Left lung (tissue), 10 donors: ENCODE data around the gene YTHDF1. TPM values are rescaled to one million over a fixed set of nuclear protein-coding genes. Genes with fewer than 3 reads are reported as not detected.

ENCODE experiments used
- ATAC-seq: fragments of 200-7000 bp; cut with Tn5 transposase; one replicate; pipeline ENCODE4 v1.9.1; 2020; ENCODE audit warnings: moderate library complexity
- DNase-seq, 4 donors: peaks; one replicate each; pipeline ENCODE4 v3.0.0-alpha.2; 2013 to 2020
- H3K27ac ChIP-seq, 2 donors: fragments of 200-600 bp; sonication (generic) in 1 of 2; one replicate each; pipeline versions ENCODE4 v1.5.0 to v1.8.0; 2020 to 2021
- H3K27me3 ChIP-seq, 2 donors: fragments of 200-600 bp; sonication (generic) in 1 of 2; one replicate each; pipeline versions ENCODE4 v1.5.0 to v1.8.0; 2020 to 2021
- H3K36me3 ChIP-seq, 2 donors: fragments of 200-600 bp; sonication (generic) in 1 of 2; one replicate each; pipeline versions ENCODE4 v1.5.0 to v1.8.0; 2020 to 2021
- H3K4me1 ChIP-seq, 2 donors: fragments of 200-600 bp; one replicate each; pipeline ENCODE4 v1.8.0; 2021
- H3K4me3 ChIP-seq, 2 donors: fragments of 200-600 bp; sonication (generic) in 1 of 2; one replicate each; pipeline versions ENCODE4 v1.5.0 to v1.8.0; 2020 to 2021; ENCODE audit warnings: mild to moderate bottlenecking in 1 of 2
- H3K9me3 ChIP-seq, 2 donors: fragments of 200-600 bp; sonication (generic) in 1 of 2; one replicate each; pipeline versions ENCODE4 v1.5.0 to v1.8.0; 2020 to 2021
- intact Hi-C, 2 donors: fragments of 100-400 bp; cut with DNase I; formaldehyde crosslinking; loops; one replicate each; pipeline versions ENCODE4 v1.11.2 to v1.14.2; 2022
- polyA plus RNA-seq, 6 donors: library from polyadenylated mRNA; unstranded; fragments of 120-200 nt; gene quantifications; one replicate each; pipeline ENCODE4 v1.2.1, GENCODE V29; 2013; ENCODE audit not compliant: insufficient read length in 6 of 6
- total RNA-seq, 2 donors: library from RNA; stranded (reverse); fragmentation: NEBNext Ultra II Directional; extraction: Animal tissue kit (Norgen Biotek cat#: 25700); gene quantifications; one replicate each; pipeline ENCODE4 v1.2.1, GENCODE V29; 2021
- TF ChIP-seq, protein P1 (sequence below), 2 donors: fragments of 200-600 bp; sonication (generic) in 1 of 2; IDR thresholded peaks; one replicate each; pipeline versions ENCODE4 v1.5.0 to v1.8.0; 2021; ENCODE audit warnings: antibody characterized with exemption in 2 of 2
- donor health status: DM: no; HTN: yes; CAD: no.
- donor health status: DM: no; HTN: no; CAD: no.

The YTHDF1 gene
- total and polyA plus RNA-seq, 8 donors = 34.3 to 43.3 (median 36.5) TPM

DNA sequence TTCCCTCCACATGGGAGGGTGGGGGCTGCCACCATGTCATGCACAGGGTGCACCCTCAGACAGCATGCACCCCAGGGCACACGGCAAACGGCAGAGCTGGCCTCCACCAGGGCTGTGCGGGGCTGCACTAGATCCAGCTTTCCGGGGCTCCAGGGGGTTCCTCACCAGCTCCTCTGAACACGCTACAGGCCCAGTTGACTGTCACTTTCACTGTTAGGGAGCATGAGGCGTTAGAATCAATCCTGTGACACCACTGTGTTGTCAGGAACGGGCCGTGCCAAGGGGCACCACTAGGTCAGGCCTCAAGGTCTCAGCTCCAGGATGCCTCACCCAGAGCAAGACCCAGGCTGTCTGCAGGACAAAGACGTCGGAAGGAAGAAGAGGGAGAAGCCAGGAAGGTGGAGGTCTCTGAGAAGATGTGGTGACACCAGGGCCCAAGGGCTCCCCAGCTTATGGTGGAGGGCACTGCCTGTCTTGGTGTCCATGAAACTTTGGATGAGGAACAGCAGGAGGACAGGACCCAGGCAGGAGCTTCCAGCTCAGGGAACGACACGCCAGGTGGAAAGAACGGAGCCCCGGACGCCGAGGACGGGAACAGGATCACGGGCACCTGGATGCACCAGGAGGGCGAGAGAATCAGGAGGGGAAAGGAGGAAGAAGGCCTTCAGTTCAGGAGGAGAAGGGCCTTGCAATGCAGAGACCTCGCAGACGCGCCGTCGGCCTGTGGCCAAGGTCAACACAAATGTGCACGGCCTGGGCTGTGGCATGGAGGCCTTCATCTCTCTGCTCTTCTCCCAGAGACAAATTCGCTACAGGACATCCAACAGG is 49.5 kb downstream of the YTHDF1 start:
- DNase-seq = peak in 1 of 4 donors; percentile 71
- Histone ChIP-seq H3K36me3 (no peaks in the 10 kb centered on the region), H3K27ac (no peak overlapping the region), H3K4me1 (no peaks in the 10 kb centered on the region), H3K9me3 (no peaks in the 10 kb centered on the region), H3K4me3 (no peak overlapping the region), H3K27me3 (peaks cover 0 to 82% of the 10 kb centered on the region in 2 donors)
- no peak for ATAC-seq
- TF ChIP-seq, protein P1, sequence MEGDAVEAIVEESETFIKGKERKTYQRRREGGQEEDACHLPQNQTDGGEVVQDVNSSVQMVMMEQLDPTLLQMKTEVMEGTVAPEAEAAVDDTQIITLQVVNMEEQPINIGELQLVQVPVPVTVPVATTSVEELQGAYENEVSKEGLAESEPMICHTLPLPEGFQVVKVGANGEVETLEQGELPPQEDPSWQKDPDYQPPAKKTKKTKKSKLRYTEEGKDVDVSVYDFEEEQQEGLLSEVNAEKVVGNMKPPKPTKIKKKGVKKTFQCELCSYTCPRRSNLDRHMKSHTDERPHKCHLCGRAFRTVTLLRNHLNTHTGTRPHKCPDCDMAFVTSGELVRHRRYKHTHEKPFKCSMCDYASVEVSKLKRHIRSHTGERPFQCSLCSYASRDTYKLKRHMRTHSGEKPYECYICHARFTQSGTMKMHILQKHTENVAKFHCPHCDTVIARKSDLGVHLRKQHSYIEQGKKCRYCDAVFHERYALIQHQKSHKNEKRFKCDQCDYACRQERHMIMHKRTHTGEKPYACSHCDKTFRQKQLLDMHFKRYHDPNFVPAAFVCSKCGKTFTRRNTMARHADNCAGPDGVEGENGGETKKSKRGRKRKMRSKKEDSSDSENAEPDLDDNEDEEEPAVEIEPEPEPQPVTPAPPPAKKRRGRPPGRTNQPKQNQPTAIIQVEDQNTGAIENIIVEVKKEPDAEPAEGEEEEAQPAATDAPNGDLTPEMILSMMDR (IDR thresholded peaks at IDR 0.05) = no peak
- intact Hi-C loops = no loop called here

DNA sequence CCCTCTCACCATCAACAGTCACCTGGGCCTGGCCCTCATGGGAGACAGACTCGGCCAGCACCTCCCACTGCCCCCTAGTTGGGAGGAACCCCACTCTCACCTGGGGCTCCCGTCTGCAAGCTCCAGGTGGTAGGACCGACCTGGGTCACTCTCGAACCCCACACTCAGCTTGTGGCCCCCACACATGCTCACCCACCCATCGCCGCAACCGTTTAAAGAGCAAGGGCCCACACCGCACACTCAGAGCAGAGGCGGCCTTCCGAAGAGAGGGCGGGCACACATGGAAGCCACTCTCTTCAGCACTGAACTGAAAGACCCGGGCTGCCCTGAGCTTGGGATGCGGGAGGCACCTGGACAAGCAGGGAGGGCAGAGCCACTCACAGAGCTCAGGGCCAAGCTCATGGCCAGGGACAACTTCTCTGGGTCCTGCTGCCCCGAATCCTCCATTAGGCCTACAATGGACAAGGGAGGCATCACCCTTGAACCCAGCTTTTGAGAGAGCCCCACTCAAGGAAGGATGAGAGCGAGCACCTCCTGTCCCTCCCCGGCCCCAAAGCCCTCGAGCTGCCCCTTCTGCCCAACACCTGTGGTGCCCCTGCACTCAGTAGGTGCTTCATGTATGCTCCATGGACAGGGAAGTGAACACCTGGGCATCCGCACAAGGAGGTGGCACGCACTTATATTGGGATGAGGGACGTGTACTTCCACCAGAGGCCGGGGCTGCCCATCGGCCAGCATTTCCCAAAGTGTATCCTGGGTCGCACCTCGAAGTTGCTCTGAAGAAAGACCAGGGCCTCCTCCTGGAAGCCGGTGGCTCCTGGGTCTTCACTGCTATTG is 50.4 kb downstream of the YTHDF1 start:
- intact Hi-C loops = no loop called here
- H3K9me3 ChIP-seq = no peaks in the 10 kb centered on the region
- H3K27ac ChIP-seq = no peak overlapping the region
- H3K4me3 ChIP-seq = no peak overlapping the region
- DNase-seq (peak in 1 of 4 donors; percentile 64), ATAC-seq (no peak)
- H3K4me1 ChIP-seq = no peaks in the 10 kb centered on the region
- TF ChIP-seq, protein P1 (IDR thresholded peaks at IDR 0.05) = no peak
- peaks cover 0 to 82% of the 10 kb centered on the region in 2 donors for H3K27me3 ChIP-seq
- H3K36me3 ChIP-seq = no peaks in the 10 kb centered on the region

GRCh38 chr20:63164484-63165355 is 51.2 kb downstream of the YTHDF1 start:
- DNase-seq (peak in 1 of 4 donors; percentile 64), ATAC-seq (no peak)
- H3K27me3 ChIP-seq = peaks cover 0 to 82% of the 10 kb centered on the region in 2 donors
- intact Hi-C loops = no loop called here
- no peak overlapping the region for H3K27ac ChIP-seq
- TF ChIP-seq, protein P1 (IDR thresholded peaks at IDR 0.05) = no peak
- H3K36me3 ChIP-seq = no peaks in the 10 kb centered on the region
- H3K4me3 ChIP-seq = no peak overlapping the region
- no peaks in the 10 kb centered on the region for H3K9me3 ChIP-seq
- H3K4me1 ChIP-seq = no peaks in the 10 kb centered on the region

DNA sequence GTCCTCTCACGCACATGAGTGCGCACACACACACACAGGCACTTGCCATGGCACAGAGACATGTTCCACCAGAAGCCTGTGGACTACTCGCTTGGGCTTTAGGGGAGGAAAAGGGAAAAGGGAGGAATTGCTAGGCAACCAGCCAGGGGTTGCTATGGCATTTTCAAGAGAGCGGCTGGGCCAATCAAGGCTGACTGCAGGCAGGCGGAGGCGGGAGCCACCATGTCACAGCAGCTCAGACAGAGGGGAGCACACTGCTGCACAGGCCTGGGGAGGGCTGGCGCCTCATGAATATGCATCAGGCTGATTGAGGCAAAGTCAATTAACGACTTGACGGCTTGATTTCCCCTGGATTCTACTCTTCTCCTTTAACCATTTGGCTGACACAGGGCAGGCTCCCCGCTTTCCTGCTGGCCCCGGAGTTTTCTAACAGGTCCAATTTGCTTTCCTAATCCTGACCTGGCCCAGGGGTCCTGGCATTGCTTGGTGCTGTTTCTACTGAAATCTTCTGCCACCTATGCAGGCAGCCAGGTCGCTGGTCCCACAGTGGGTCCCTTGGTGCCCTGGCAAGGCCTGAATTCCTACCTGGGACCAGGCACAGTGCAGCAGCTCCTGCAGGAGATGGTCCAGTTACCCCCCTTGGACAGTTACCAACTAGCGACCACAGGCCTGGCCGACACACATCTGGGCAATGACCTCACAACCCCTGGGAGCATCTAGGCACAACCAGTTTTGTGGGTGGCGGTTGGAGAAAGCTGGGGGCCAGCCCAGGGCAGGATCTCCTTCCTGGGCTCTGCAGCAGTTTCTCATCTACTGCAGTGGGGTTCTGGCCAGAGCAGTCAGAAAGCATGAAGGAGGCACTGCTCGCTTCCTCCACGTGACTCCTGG is 52.1 kb downstream of the YTHDF1 start:
- Histone ChIP-seq H3K36me3 (no peaks in the 10 kb centered on the region), H3K27ac (no peak overlapping the region), H3K4me1 (no peaks in the 10 kb centered on the region), H3K27me3 (peaks cover 0 to 77% of the 10 kb centered on the region in 2 donors), H3K4me3 (no peak overlapping the region), H3K9me3 (no peaks in the 10 kb centered on the region)
- ATAC-seq (no peak), DNase-seq (peak in 1 of 4 donors; percentile 48)
- TF ChIP-seq, protein P1 (IDR thresholded peaks at IDR 0.05) = no peak
- intact Hi-C loops = no loop called here
